ENCODE results near the gene ITIH5. TPM values are rescaled to one million over a fixed set of nuclear protein-coding genes. Genes with fewer than 3 reads are reported as not detected.

The ITIH5 gene
- total and polyA plus RNA-seq, 2 of the 13 experiments (the other 11 are each of a cell fraction or from before 2014, with no cell fraction given): 4.7 to 8.9 TPM

DNA sequence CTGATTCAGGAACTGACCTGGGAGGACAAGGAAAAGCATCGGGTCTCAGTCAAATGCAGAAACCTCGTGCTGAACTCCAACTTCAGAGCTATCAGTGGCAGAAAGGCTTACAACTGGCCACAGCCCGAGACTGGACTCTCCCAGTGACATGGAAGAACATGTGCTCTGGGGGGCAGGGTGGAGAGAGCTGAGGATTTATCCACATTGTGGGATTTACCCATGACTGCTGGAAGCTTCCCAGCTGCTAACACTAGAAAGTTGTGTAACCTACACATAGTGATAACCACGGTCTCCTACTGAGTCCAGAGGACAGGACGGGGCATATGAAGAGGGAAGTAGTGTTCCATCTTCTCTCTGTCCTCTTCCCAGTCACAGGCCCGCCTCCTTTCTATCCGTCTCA, 103.4 kb downstream of the ITIH5 start:
- no TSS peak for BruUV-seq (replicated peaks)
- FAIRE-seq: no peak

DNA sequence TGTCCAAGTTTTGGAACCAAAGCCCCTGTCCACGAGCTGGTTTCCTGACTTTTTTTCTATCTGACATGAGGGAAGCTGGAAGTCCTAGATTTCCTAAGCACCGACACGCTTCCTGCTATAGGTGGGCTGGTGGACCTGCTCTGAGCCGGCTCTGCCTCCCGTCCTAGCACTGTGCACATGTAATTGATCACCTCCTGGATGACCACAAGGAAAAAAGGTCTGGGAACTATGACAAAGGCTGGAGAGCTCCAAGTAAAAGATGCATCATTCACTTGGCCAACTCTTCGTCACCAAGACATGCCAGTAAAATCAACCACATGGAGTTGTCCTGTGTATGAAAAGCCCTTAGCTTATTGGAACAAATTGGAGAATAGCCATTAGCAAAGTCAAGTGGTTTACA, 104.8 kb downstream of the ITIH5 start:
- in situ Hi-C loops (cut with HindIII; ENCODE audit: extremely low pct_ligation_motif_present, low pct_unique_long_range_greater_than_20kb) (no loop called here), intact Hi-C loops (cut with micrococcal nuclease; ENCODE audit: unreplicated experiment) (loop anchor here (2.0 kb wide), 1 partner anchor 29 kb away; no protein-coding TSS in a partner anchor)
- DNase-seq (ENCODE audit: low spot score): no peak
- no peak for FAIRE-seq
- H3K4me3 ChIP-seq (replicated peaks in 1 of 3; ENCODE audit: insufficient read depth in 1 of 3, low read depth in 2 of 3, low read length in 3 of 3): peak overlapping the region in 2 of 3 experiments; percentile 15 to 56; a peak in 2 of 6 replicates
- H3K4me2 ChIP-seq (ENCODE audit: low read depth, low read length): peak overlapping the region; percentile 92
- 59% methylated on average over 6 of the region's 6 CpGs for WGBS (ENCODE audit: low lambda C conversion rate)
- no peaks in the 10 kb centered on the region for H3K36me3 ChIP-seq (replicated peaks in 1 of 2; ENCODE audit: control insufficient read depth in 1 of 2, insufficient read depth in 2 of 2, low read length in 2 of 2)
- POLR2A ChIA-PET: interaction anchor here (1.1 to 1.6 kb wide), 4 partner anchors 10 to 138 kb away, joined by 3 to 14 read pairs (median 8); no protein-coding TSS in a partner anchor
- H3K27me3 ChIP-seq (ENCODE audit: control insufficient read depth in 1 of 2, insufficient read depth in 2 of 2, low read length in 2 of 2): no peaks in the 10 kb centered on the region
- peaks cover 20% of the 10 kb centered on the region for H3K4me1 ChIP-seq (ENCODE audit: insufficient read depth, low read length)
- H3K27ac ChIP-seq (ENCODE audit: extremely low read length, insufficient read depth, low read length): no peak overlapping the region
- no peak for TF ChIP-seq ZFP37 (CRISPR knock-in tag; IDR thresholded peaks at IDR 0.05; ENCODE audit: borderline replicate concordance)
- TF ChIP-seq ARID4A (CRISPR knock-in tag; IDR thresholded peaks at IDR 0.05; ENCODE audit: borderline replicate concordance): 0 out of 2 replicates have a peak, but pooled peaks have one; percentile 10
- no peak for TF ChIP-seq FOXM1 (CRISPR knock-in tag; IDR thresholded peaks at IDR 0.05)
- TF ChIP-seq ZNF329 (CRISPR knock-in tag; IDR thresholded peaks at IDR 0.05; ENCODE audit: low read depth): no peak
- no peak for TF ChIP-seq ZNF7 (CRISPR knock-in tag; IDR thresholded peaks at IDR 0.05)
- TF ChIP-seq, protein P1, sequence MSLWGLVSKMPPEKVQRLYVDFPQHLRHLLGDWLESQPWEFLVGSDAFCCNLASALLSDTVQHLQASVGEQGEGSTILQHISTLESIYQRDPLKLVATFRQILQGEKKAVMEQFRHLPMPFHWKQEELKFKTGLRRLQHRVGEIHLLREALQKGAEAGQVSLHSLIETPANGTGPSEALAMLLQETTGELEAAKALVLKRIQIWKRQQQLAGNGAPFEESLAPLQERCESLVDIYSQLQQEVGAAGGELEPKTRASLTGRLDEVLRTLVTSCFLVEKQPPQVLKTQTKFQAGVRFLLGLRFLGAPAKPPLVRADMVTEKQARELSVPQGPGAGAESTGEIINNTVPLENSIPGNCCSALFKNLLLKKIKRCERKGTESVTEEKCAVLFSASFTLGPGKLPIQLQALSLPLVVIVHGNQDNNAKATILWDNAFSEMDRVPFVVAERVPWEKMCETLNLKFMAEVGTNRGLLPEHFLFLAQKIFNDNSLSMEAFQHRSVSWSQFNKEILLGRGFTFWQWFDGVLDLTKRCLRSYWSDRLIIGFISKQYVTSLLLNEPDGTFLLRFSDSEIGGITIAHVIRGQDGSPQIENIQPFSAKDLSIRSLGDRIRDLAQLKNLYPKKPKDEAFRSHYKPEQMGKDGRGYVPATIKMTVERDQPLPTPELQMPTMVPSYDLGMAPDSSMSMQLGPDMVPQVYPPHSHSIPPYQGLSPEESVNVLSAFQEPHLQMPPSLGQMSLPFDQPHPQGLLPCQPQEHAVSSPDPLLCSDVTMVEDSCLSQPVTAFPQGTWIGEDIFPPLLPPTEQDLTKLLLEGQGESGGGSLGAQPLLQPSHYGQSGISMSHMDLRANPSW (CRISPR knock-in tag; IDR thresholded peaks at IDR 0.05; ENCODE audit: borderline replicate concordance): no peak
- TF ChIP-seq PHF20 (CRISPR knock-in tag; IDR thresholded peaks at IDR 0.05): no peak
- no peak overlapping the region for H2AFZ ChIP-seq (ENCODE audit: low read length)
- peak overlapping the region; percentile 9; the same call in 1 of the 2 replicates for H3K9ac ChIP-seq (ENCODE audit: insufficient read depth, low read depth, low read length)
- H3K79me2 ChIP-seq (ENCODE audit: insufficient read depth, low read length): no peaks in the 10 kb centered on the region
- no peaks in the 10 kb centered on the region for H4K20me1 ChIP-seq (ENCODE audit: insufficient read depth, low read length)
- no TSS peak for BruUV-seq (replicated peaks)
- ATAC-seq: peak; percentile 55
- no peaks in the 10 kb centered on the region for H3K9me3 ChIP-seq (ENCODE audit: low read length)
- CTCF ChIA-PET (ENCODE audit: low intra/inter-chr PET ratio, low total read pairs): interaction anchor here (1.2 kb wide), 1 partner anchor 37 kb away, joined by 4 read pairs; no protein-coding TSS in a partner anchor

More for the DNA sequence above, 103.4 kb downstream of the ITIH5 start:
- in situ Hi-C loops (cut with HindIII; ENCODE audit: extremely low pct_ligation_motif_present, low pct_unique_long_range_greater_than_20kb): no loop called here
- TF ChIP-seq ZSCAN30 (CRISPR knock-in tag; IDR thresholded peaks at IDR 0.05) (no peak), ZNF547 (CRISPR knock-in tag; IDR thresholded peaks at IDR 0.05) (no peak), ATF3 (CRISPR knock-in tag; IDR thresholded peaks at IDR 0.05) (no peak)
- Histone ChIP-seq H3K9me3 (ENCODE audit: low read length) (no peaks in the 10 kb centered on the region), H3K4me2 (ENCODE audit: low read depth, low read length) (no peak overlapping the region), H3K36me3 (replicated peaks in 1 of 2; ENCODE audit: control insufficient read depth in 1 of 2, insufficient read depth in 2 of 2, low read length in 2 of 2) (no peaks in the 10 kb centered on the region), H3K27me3 (ENCODE audit: control insufficient read depth in 1 of 2, insufficient read depth in 2 of 2, low read length in 2 of 2) (no peaks in the 10 kb centered on the region), H4K20me1 (ENCODE audit: insufficient read depth, low read length) (no peaks in the 10 kb centered on the region), H3K79me2 (ENCODE audit: insufficient read depth, low read length) (no peaks in the 10 kb centered on the region), H3K27ac (ENCODE audit: extremely low read length, insufficient read depth, low read length) (no peak overlapping the region), H3K4me1 (ENCODE audit: insufficient read depth, low read length) (peaks cover 20% of the 10 kb centered on the region), H3K4me3 (replicated peaks in 1 of 3; ENCODE audit: insufficient read depth in 1 of 3, low read depth in 2 of 3, low read length in 3 of 3) (no peak overlapping the region), H2AFZ (ENCODE audit: low read length) (no peak overlapping the region), H3K9ac (ENCODE audit: insufficient read depth, low read depth, low read length) (no peak overlapping the region)
- DNase-seq (ENCODE audit: low spot score) (no peak), ATAC-seq (no peak)
- 39% methylated on average over 7 of the region's 7 CpGs for WGBS (ENCODE audit: low lambda C conversion rate)
- ChIA-PET POLR2A (interaction anchor here (1.3 kb wide), 1 partner anchor 124 kb away, joined by 4 read pairs; no protein-coding TSS in a partner anchor), CTCF (ENCODE audit: low intra/inter-chr PET ratio, low total read pairs) (no interaction called here)
- intact Hi-C loops (cut with micrococcal nuclease; ENCODE audit: unreplicated experiment): no loop called here
